K562 (cell line): ENCODE measurements around the gene TAF1B. TPM values are rescaled to one million over a fixed set of nuclear protein-coding genes. Genes with fewer than 3 reads are reported as not detected.

Experiments used
- ATAC-seq: fragments of 200-7000 bp; cut with Tn5 transposase; 3 replicates; pipeline ENCODE4 v1.9.1; 2020; ENCODE audit warnings: moderate library complexity
- BruUV-seq: library from RNA; stranded (reverse); fragments of 400-500 nt; replicated peaks from 2 replicates; lab custom pipeline; 2021; lab: Mats Ljungman, UMichigan
- CTCF ChIA-PET: fragments of 300-600 bp; formaldehyde crosslinking; extraction: SDS; loops from one replicate; lab custom pipeline; 2021; ENCODE audit warnings: low intra/inter-chr PET ratio; lab: Yijun Ruan, JAX
- POLR2A ChIA-PET: fragments of 300-600, 350-650 bp; sonication (Branson Sonifier 250); formaldehyde crosslinking; extraction: SDS; loops from one replicate; lab custom pipeline; 2021; ENCODE audit warnings: antibody characterized with exemption, inconsistent platforms; lab: Yijun Ruan, JAX
- DNase-seq, 4 experiments: peaks; one replicate each; pipeline versions ENCODE4 v3.0.0 to v3.0.0-alpha.2; 2011 to 2018; ENCODE audit warnings: low spot score in 3 of 4, mixed read lengths in 3 of 4; ENCODE audit errors: extremely low read depth in 1 of 4
- FAIRE-seq: peaks from 2 replicates; lab custom pipeline; 2011; peaks lifted over from hg19 to GRCh38; lab: Jason Lieb, UNC
- H2AFZ ChIP-seq: 2 replicates; pipeline ENCODE4 v1.6.0; 2011; ENCODE audit warnings: low read depth, low read length, control low read depth, inconsistent platforms
- H3K27ac ChIP-seq: fragments of 200-600 bp; 3 replicates; pipeline ENCODE4 v1.8.0; 2011; ENCODE audit warnings: low read depth, mild to moderate bottlenecking, control low read depth, inconsistent platforms, low read length, moderate library complexity, mixed read lengths; ENCODE audit errors: extremely low read depth
- H3K27me3 ChIP-seq, 2 experiments: fragments of 300-600 bp in 1 of 2; 2 replicates in 1 of 2; 3 replicates in 1 of 2; pipeline versions ENCODE4 v1.6.0 to v1.8.0; 2011; ENCODE audit warnings: inconsistent platforms in 2 of 2, low read length in 2 of 2, mild to moderate bottlenecking in 1 of 2, mixed read lengths in 1 of 2, moderate library complexity in 1 of 2; ENCODE audit not compliant: control insufficient read depth in 2 of 2, insufficient read depth in 2 of 2
- H3K36me3 ChIP-seq: fragments of 300-600 bp; 3 replicates; pipeline ENCODE4 v1.8.0; 2011; ENCODE audit warnings: mild to moderate bottlenecking, low read length, inconsistent platforms; ENCODE audit not compliant: control insufficient read depth, insufficient read depth
- H3K4me1 ChIP-seq, 2 experiments: fragments of 200-600 bp in 1 of 2; replicated peaks in 1 of 2; 2 replicates in 1 of 2; 3 replicates in 1 of 2; pipeline versions ENCODE4 v1.5.1 to v1.8.0; 2011; ENCODE audit warnings: inconsistent platforms in 2 of 2, low read length in 2 of 2, mild to moderate bottlenecking in 1 of 2, mixed read lengths in 1 of 2, moderate library complexity in 1 of 2; ENCODE audit not compliant: control insufficient read depth in 2 of 2, insufficient read depth in 2 of 2
- H3K4me2 ChIP-seq: 2 replicates; pipeline ENCODE4 v1.6.1; 2011; ENCODE audit warnings: low read length, control low read depth, inconsistent platforms, mixed read lengths; ENCODE audit not compliant: insufficient read depth
- H3K4me3 ChIP-seq: fragments of 200-600 bp; sonication (generic), shearing (Covaris generic); 2 replicates; pipeline ENCODE4 v1.5.1; 2016; ENCODE audit warnings: control low read depth, inconsistent platforms
- H3K79me2 ChIP-seq: fragments of 200-600 bp; 3 replicates; pipeline ENCODE4 v1.8.0; 2011; ENCODE audit warnings: low read length, inconsistent platforms; ENCODE audit not compliant: control insufficient read depth, insufficient read depth
- H3K9ac ChIP-seq, 2 experiments: 2 replicates each; pipeline versions ENCODE4 v1.6.0 to v1.6.1; 2011; ENCODE audit warnings: low read depth in 2 of 2, low read length in 2 of 2, control low read depth in 1 of 2, inconsistent platforms in 1 of 2, mild to moderate bottlenecking in 1 of 2, mixed read lengths in 1 of 2; ENCODE audit not compliant: insufficient read depth in 1 of 2
- H3K9me1 ChIP-seq: one replicate; pipeline ENCODE4 v1.6.0; 2011; ENCODE audit warnings: inconsistent platforms, mild to moderate bottlenecking, low read length, moderate library complexity; ENCODE audit not compliant: control insufficient read depth, insufficient read depth
- H3K9me3 ChIP-seq: replicated peaks from 2 replicates; pipeline ENCODE4 v1.5.1; 2011; ENCODE audit warnings: low read depth, low read length, inconsistent platforms; ENCODE audit not compliant: control insufficient read depth, insufficient read depth
- H4K20me1 ChIP-seq: replicated peaks from 2 replicates; pipeline ENCODE4 v1.6.1; 2011; ENCODE audit warnings: low read length, inconsistent platforms, mixed read lengths; ENCODE audit not compliant: control insufficient read depth, insufficient read depth
- CBX5 ChIP-seq: IDR thresholded peaks from 2 replicates; pipeline ENCODE4 v1.6.1; 2014; ENCODE audit warnings: low read depth, borderline replicate concordance
- E2F3 ChIP-seq: fragments of 250-450 bp; sonication (Bioruptor Pico); IDR thresholded peaks from 2 replicates; pipeline ENCODE4 v1.4.0; 2020; ENCODE audit warnings: mild to moderate bottlenecking
- HLTF ChIP-seq: fragments of 450-650 bp; IDR thresholded peaks from 2 replicates; pipeline ENCODE4 v1.6.1; 2016
- IRF1 ChIP-seq: sonication (generic); formaldehyde crosslinking; IDR thresholded peaks from 2 replicates; pipeline ENCODE4 v1.8.0; 2022; ENCODE audit warnings: missing genetic modification reagents, mild to moderate bottlenecking, borderline replicate concordance
- PATZ1 ChIP-seq: fragments of 250-450 bp; sonication (Bioruptor Pico); IDR thresholded peaks from 2 replicates; pipeline ENCODE4 v1.5.0; 2020; ENCODE audit warnings: mild to moderate bottlenecking, borderline replicate concordance
- SIX5 ChIP-seq, 2 experiments: IDR thresholded peaks; 2 replicates each; pipeline ENCODE4 v1.6.1; 2011; ENCODE audit warnings: low read length in 2 of 2, borderline replicate concordance in 1 of 2, low read depth in 1 of 2, mild to moderate bottlenecking in 1 of 2, moderate library complexity in 1 of 2; ENCODE audit not compliant: insufficient read depth in 1 of 2
- SMARCC2 ChIP-seq: fragments of 450-650 bp; IDR thresholded peaks from 2 replicates; pipeline ENCODE4 v1.6.1; 2017; ENCODE audit warnings: antibody characterized with exemption, moderate library complexity, mild to moderate bottlenecking, low read depth
- SMC3 ChIP-seq: conservative IDR thresholded peaks from 2 replicates; pipeline ENCODE4 v1.6.1; 2011; ENCODE audit warnings: low read depth, low read length, improper control_type of control experiment; ENCODE audit not compliant: insufficient read depth
- THRAP3 ChIP-seq: fragments of 450-650 bp; IDR thresholded peaks from 2 replicates; pipeline ENCODE4 v1.6.1; 2016; ENCODE audit warnings: mild to moderate bottlenecking, inconsistent platforms, borderline replicate concordance
- YBX1 ChIP-seq: fragments of 450-650 bp; IDR thresholded peaks from 2 replicates; pipeline ENCODE4 v1.7.1; 2016; ENCODE audit warnings: mild to moderate bottlenecking
- ZBTB17 ChIP-seq: fragments of 450-650 bp; formaldehyde crosslinking; IDR thresholded peaks from 2 replicates; pipeline ENCODE4 v1.4.0; 2020; ENCODE audit warnings: mild to moderate bottlenecking
- ZFP36 ChIP-seq: fragments of 150-350 bp; IDR thresholded peaks from 2 replicates; pipeline ENCODE4 v1.6.1; 2018; ENCODE audit warnings: low read length, low read depth; ENCODE audit not compliant: partially characterized antibody
- ZNF282 ChIP-seq: sonication (generic); formaldehyde crosslinking; IDR thresholded peaks from 2 replicates; pipeline ENCODE4 v1.8.1; 2023; ENCODE audit warnings: missing genetic modification reagents
- WGBS: fragments of 100-300 bp; shearing (Covaris generic); methylation state at CpG from one replicate; pipeline ENCODE4 v1.1.6; 2016; ENCODE audit warnings: low coverage, mixed read lengths; ENCODE audit not compliant: insufficient coverage; ENCODE audit errors: missing lambda C conversion rate; 5-methylcytosine and 5-hydroxymethylcytosine counted together
- in situ Hi-C: fragments of 300-500 bp; cut with MboI; formaldehyde crosslinking; loops from 4 replicates; pipeline ENCODE4 v1.15.0; 2018; ENCODE audit warnings: inconsistent platforms, mixed read lengths
- intact Hi-C: fragments of 100-400 bp; cut with micrococcal nuclease; formaldehyde crosslinking; loops from 2 replicates; pipeline ENCODE4 v1.14.2; 2022
- polyA plus RNA-seq, 8 experiments: library from polyadenylated mRNA; depleted of rRNA in 4 of 8; stranded (reverse) in 5 of 8; unstranded in 3 of 8; fragments of >200 nt; fragmentation: Nextera tagmentation in 2 of 8; fragmentation: Illumina TruSeq in 1 of 8; extraction: Ambion mirVana in 2 of 8; extraction: Trizol in 1 of 8; gene quantifications; 2 replicates each; pipeline versions ENCODE4 v1.2.1 to v1.2.3, GENCODE V29; 2011 to 2014; ENCODE audit warnings: inconsistent platforms in 1 of 8, missing spikeins in 1 of 8
- total RNA-seq, 7 experiments: library from RNA; depleted of rRNA in 6 of 7; stranded (reverse); fragments of >200 nt in 6 of 7; fragmentation: Illumina TruSeq in 2 of 7; extraction: Trizol in 2 of 7; gene quantifications; 2 replicates each; pipeline versions ENCODE4 v1.2.1 to v1.2.3, GENCODE V29; 2011 to 2021; ENCODE audit warnings: low replicate concordance in 1 of 7
- TF ChIP-seq, protein P1 (sequence below): sonication (generic); formaldehyde crosslinking; IDR thresholded peaks from 2 replicates; pipeline ENCODE4 v1.8.0; 2022; ENCODE audit warnings: mild to moderate bottlenecking, missing genetic modification reagents

Gene TAF1B
- total and polyA plus RNA-seq, 9 of the 15 experiments (the other 6 are each of a cell fraction or from before 2014, with no cell fraction given): 8.8 to 25.1 (median 17.3) TPM

GRCh38 chr2:9970200-9971044, 127.1 kb downstream of the TAF1B start:
- Histone ChIP-seq H3K27ac (no peak overlapping the region), H2AFZ (no peak overlapping the region), H3K4me3 (no peak overlapping the region), H3K36me3 (peaks cover 11% of the 10 kb centered on the region; the same call in 2 of the 3 replicates), H3K4me1 (peaks cover 0 to 38% of the 10 kb centered on the region in 2 experiments; a peak in 4 of 5 replicates), H3K9me3 (no peaks in the 10 kb centered on the region), H4K20me1 (no peaks in the 10 kb centered on the region), H3K9me1 (no peaks in the 10 kb centered on the region), H3K27me3 (no peaks in the 10 kb centered on the region), H3K79me2 (no peaks in the 10 kb centered on the region), H3K4me2 (no peak overlapping the region), H3K9ac (no peak overlapping the region)
- ChIA-PET POLR2A (interaction anchor here (0.6 to 1.2 kb wide), 5 partner anchors 10 to 1694 kb away, joined by 3 read pairs; no protein-coding TSS in a partner anchor), CTCF (no interaction called here)
- no peak for FAIRE-seq
- no peak for DNase-seq
- 64% methylated on average over 12 of the region's 12 CpGs for WGBS
- BruUV-seq: no TSS peak
- intact Hi-C loops (no loop called here), in situ Hi-C loops (no loop called here)
- no peak for ATAC-seq
- no peak for TF ChIP-seq E2F3
- no peak for TF ChIP-seq PATZ1 (CRISPR knock-in tag)
- TF ChIP-seq HLTF: no peak
- TF ChIP-seq ZNF282: no peak
- TF ChIP-seq SMARCC2: no peak
- no peak for TF ChIP-seq THRAP3
- TF ChIP-seq SIX5 (IDR thresholded peaks at IDR 0.05; ENCODE audit: borderline replicate concordance in 1 of 2, insufficient read depth in 1 of 2, low read depth in 1 of 2, low read length in 2 of 2): no peak
- TF ChIP-seq YBX1: no peak
- no peak for TF ChIP-seq ZBTB17 (CRISPR knock-in tag)
- no peak for TF ChIP-seq IRF1 (CRISPR knock-in tag)
- TF ChIP-seq, protein P1, sequence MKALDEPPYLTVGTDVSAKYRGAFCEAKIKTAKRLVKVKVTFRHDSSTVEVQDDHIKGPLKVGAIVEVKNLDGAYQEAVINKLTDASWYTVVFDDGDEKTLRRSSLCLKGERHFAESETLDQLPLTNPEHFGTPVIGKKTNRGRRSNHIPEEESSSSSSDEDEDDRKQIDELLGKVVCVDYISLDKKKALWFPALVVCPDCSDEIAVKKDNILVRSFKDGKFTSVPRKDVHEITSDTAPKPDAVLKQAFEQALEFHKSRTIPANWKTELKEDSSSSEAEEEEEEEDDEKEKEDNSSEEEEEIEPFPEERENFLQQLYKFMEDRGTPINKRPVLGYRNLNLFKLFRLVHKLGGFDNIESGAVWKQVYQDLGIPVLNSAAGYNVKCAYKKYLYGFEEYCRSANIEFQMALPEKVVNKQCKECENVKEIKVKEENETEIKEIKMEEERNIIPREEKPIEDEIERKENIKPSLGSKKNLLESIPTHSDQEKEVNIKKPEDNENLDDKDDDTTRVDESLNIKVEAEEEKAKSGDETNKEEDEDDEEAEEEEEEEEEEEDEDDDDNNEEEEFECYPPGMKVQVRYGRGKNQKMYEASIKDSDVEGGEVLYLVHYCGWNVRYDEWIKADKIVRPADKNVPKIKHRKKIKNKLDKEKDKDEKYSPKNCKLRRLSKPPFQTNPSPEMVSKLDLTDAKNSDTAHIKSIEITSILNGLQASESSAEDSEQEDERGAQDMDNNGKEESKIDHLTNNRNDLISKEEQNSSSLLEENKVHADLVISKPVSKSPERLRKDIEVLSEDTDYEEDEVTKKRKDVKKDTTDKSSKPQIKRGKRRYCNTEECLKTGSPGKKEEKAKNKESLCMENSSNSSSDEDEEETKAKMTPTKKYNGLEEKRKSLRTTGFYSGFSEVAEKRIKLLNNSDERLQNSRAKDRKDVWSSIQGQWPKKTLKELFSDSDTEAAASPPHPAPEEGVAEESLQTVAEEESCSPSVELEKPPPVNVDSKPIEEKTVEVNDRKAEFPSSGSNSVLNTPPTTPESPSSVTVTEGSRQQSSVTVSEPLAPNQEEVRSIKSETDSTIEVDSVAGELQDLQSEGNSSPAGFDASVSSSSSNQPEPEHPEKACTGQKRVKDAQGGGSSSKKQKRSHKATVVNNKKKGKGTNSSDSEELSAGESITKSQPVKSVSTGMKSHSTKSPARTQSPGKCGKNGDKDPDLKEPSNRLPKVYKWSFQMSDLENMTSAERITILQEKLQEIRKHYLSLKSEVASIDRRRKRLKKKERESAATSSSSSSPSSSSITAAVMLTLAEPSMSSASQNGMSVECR (CRISPR knock-in tag): no peak
- no peak for TF ChIP-seq ZFP36
- no peak for TF ChIP-seq CBX5
- no peak for TF ChIP-seq SMC3
